ENCODE results near the gene SMCO3.

DNA sequence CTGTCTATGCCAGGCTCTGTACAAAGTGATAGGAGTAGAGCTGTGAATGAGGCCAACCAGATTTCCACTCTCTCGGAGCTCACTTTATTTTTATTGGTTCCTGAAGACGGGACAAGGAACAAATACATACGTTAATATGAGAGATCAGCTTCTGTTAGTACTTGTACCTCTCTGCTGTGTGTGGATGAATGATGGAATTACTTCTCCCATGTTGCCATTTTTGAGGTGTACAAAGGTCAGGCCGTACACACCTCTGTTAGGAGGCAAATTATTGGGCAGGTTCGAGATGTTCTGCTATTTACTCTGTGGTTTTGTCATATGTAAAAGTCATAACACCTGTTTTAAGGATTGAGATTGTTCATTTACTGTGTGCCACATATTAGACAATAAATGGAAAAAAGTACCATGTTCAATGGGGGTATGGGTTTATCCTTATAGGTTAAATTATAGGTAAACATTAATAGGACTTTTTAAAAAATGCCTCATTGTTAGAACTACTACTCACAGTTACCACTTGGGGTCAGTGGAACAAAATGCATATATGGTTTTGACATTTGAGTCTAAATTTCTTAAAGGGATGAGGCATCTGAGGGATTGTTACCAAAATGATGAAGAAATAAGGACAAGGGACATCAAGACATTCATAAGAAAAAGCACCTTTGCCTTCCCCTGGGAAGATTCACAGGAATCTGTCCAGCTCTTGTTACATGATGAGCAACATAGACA lies 37.6 kb downstream of the SMCO3 start:
- TF ChIP-seq, protein P1, sequence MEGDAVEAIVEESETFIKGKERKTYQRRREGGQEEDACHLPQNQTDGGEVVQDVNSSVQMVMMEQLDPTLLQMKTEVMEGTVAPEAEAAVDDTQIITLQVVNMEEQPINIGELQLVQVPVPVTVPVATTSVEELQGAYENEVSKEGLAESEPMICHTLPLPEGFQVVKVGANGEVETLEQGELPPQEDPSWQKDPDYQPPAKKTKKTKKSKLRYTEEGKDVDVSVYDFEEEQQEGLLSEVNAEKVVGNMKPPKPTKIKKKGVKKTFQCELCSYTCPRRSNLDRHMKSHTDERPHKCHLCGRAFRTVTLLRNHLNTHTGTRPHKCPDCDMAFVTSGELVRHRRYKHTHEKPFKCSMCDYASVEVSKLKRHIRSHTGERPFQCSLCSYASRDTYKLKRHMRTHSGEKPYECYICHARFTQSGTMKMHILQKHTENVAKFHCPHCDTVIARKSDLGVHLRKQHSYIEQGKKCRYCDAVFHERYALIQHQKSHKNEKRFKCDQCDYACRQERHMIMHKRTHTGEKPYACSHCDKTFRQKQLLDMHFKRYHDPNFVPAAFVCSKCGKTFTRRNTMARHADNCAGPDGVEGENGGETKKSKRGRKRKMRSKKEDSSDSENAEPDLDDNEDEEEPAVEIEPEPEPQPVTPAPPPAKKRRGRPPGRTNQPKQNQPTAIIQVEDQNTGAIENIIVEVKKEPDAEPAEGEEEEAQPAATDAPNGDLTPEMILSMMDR (IDR thresholded peaks at IDR 0.05), result no peak
- TF ChIP-seq, protein P2, sequence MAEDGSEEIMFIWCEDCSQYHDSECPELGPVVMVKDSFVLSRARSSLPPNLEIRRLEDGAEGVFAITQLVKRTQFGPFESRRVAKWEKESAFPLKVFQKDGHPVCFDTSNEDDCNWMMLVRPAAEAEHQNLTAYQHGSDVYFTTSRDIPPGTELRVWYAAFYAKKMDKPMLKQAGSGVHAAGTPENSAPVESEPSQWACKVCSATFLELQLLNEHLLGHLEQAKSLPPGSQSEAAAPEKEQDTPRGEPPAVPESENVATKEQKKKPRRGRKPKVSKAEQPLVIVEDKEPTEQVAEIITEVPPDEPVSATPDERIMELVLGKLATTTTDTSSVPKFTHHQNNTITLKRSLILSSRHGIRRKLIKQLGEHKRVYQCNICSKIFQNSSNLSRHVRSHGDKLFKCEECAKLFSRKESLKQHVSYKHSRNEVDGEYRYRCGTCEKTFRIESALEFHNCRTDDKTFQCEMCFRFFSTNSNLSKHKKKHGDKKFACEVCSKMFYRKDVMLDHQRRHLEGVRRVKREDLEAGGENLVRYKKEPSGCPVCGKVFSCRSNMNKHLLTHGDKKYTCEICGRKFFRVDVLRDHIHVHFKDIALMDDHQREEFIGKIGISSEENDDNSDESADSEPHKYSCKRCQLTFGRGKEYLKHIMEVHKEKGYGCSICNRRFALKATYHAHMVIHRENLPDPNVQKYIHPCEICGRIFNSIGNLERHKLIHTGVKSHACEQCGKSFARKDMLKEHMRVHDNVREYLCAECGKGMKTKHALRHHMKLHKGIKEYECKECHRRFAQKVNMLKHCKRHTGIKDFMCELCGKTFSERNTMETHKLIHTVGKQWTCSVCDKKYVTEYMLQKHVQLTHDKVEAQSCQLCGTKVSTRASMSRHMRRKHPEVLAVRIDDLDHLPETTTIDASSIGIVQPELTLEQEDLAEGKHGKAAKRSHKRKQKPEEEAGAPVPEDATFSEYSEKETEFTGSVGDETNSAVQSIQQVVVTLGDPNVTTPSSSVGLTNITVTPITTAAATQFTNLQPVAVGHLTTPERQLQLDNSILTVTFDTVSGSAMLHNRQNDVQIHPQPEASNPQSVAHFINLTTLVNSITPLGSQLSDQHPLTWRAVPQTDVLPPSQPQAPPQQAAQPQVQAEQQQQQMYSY (CRISPR knock-in tag; IDR thresholded peaks at IDR 0.05), result no peak
- TF ChIP-seq SMAD3 (CRISPR knock-in tag; IDR thresholded peaks at IDR 0.05; ENCODE audit: borderline replicate concordance) (no peak), ZNF121 (CRISPR knock-in tag; IDR thresholded peaks at IDR 0.05) (no peak), SP1 (CRISPR knock-in tag; conservative IDR thresholded peaks at IDR 0.05) (no peak), ZNF263 (CRISPR knock-in tag; IDR thresholded peaks at IDR 0.05; ENCODE audit: low read depth) (no peak), CREB1 (CRISPR knock-in tag; IDR thresholded peaks at IDR 0.05) (no peak), GABPB1 (CRISPR knock-in tag; IDR thresholded peaks at IDR 0.05) (no peak), ESRRA (CRISPR knock-in tag; IDR thresholded peaks at IDR 0.05; ENCODE audit: borderline replicate concordance) (no peak)
- TF ChIP-seq, protein P3, sequence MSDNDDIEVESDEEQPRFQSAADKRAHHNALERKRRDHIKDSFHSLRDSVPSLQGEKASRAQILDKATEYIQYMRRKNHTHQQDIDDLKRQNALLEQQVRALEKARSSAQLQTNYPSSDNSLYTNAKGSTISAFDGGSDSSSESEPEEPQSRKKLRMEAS (CRISPR knock-in tag; IDR thresholded peaks at IDR 0.05), result no peak
- TF ChIP-seq, protein P4, sequence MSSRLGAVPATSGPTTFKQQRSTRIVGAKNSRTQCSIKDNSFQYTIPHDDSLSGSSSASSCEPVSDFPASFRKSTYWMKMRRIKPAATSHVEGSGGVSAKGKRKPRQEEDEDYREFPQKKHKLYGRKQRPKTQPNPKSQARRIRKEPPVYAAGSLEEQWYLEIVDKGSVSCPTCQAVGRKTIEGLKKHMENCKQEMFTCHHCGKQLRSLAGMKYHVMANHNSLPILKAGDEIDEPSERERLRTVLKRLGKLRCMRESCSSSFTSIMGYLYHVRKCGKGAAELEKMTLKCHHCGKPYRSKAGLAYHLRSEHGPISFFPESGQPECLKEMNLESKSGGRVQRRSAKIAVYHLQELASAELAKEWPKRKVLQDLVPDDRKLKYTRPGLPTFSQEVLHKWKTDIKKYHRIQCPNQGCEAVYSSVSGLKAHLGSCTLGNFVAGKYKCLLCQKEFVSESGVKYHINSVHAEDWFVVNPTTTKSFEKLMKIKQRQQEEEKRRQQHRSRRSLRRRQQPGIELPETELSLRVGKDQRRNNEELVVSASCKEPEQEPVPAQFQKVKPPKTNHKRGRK (CRISPR knock-in tag; IDR thresholded peaks at IDR 0.05; ENCODE audit: borderline replicate concordance), result no peak

Measured in WTC11 (cell line).